Muscle of leg (tissue), 11 donors: ENCODE results near the gene OASL. TPM values are rescaled to one million over a fixed set of nuclear protein-coding genes. Genes with fewer than 3 reads are reported as not detected.

Source experiments
- DNase-seq: peaks from one replicate; pipeline ENCODE4 v3.0.0; 2013
- H3K27ac ChIP-seq: one replicate; pipeline ENCODE4 v1.5.1; 2013; ENCODE audit warnings: mild to moderate bottlenecking, low read length, control low read depth
- H3K27me3 ChIP-seq: one replicate; pipeline ENCODE4 v1.6.1; 2013; ENCODE audit warnings: low read length; ENCODE audit not compliant: control insufficient read depth, insufficient read depth
- H3K36me3 ChIP-seq: one replicate; pipeline ENCODE4 v1.6.1; 2013; ENCODE audit warnings: low read length; ENCODE audit not compliant: control insufficient read depth, insufficient read depth
- H3K4me1 ChIP-seq: one replicate; pipeline ENCODE4 v1.6.1; 2013; ENCODE audit warnings: low read length; ENCODE audit not compliant: control insufficient read depth, insufficient read depth
- H3K4me3 ChIP-seq: one replicate; pipeline ENCODE4 v1.5.1; 2013; ENCODE audit warnings: low read length, control low read depth
- H3K9me3 ChIP-seq: replicated peaks from 2 replicates; pipeline ENCODE4 v1.6.1; 2013; ENCODE audit warnings: low read depth, low read length; ENCODE audit not compliant: control insufficient read depth
- WGBS: methylation state at CpG from one replicate; pipeline ENCODE4 v1.1.5; 2013; ENCODE audit warnings: missing lambda C conversion rate; ENCODE audit not compliant: insufficient coverage; 5-methylcytosine and 5-hydroxymethylcytosine counted together
- polyA plus RNA-seq, 8 donors: library from polyadenylated mRNA; unstranded; fragments of 120-200 nt; gene quantifications; one replicate each; pipeline versions ENCODE4 v1.2.1 to v1.2.3, GENCODE V29; 2013; ENCODE audit warnings: inconsistent platforms in 1 of 8, low replicate concordance in 1 of 8; ENCODE audit not compliant: insufficient read length in 8 of 8, insufficient read depth in 1 of 8
- total RNA-seq: library from RNA; stranded (reverse); fragments of 120-200 nt; gene quantifications from one replicate; pipeline ENCODE4 v1.2.4, GENCODE V29; 2013

The OASL gene
- total and polyA plus RNA-seq, 9 donors: 0.04 to 0.17 (median 0.09) TPM; not detected in 2

GRCh38 chr12:121030576-121031212, 8.4 kb downstream of the OASL start:
- H3K36me3 ChIP-seq: no peaks in the 10 kb centered on the region
- H3K4me1 ChIP-seq: no peaks in the 10 kb centered on the region
- H3K27ac ChIP-seq: no peak overlapping the region
- WGBS: 52% methylated on average over 4 of the region's 10 CpGs
- H3K27me3 ChIP-seq: no peaks in the 10 kb centered on the region
- H3K4me3 ChIP-seq: no peak overlapping the region
- DNase-seq: no peak
- no peaks in the 10 kb centered on the region for H3K9me3 ChIP-seq

- no peaks in the 10 kb centered on the region for H3K36me3 ChIP-seq
- no peak overlapping the region for H3K4me3 ChIP-seq
- WGBS: 83% methylated on average over 1 of the region's 10 CpGs
- no peaks in the 10 kb centered on the region for H3K27me3 ChIP-seq
- H3K9me3 ChIP-seq: no peaks in the 10 kb centered on the region
- no peaks in the 10 kb centered on the region for H3K4me1 ChIP-seq
- DNase-seq: no peak
- no peak overlapping the region for H3K27ac ChIP-seq
These were observed 12.6 kb downstream of the OASL start for GRCh38 chr12:121026274-121027045.

GRCh38 chr12:121025442-121026226, 13.4 kb downstream of the OASL start:
- H3K4me1 ChIP-seq: no peaks in the 10 kb centered on the region
- DNase-seq: no peak
- WGBS: 91% methylated on average over 4 of the region's 11 CpGs
- no peak overlapping the region for H3K4me3 ChIP-seq
- H3K27ac ChIP-seq: no peak overlapping the region
- H3K9me3 ChIP-seq: no peaks in the 10 kb centered on the region
- H3K36me3 ChIP-seq: no peaks in the 10 kb centered on the region
- H3K27me3 ChIP-seq: no peaks in the 10 kb centered on the region

- no peaks in the 10 kb centered on the region for H3K36me3 ChIP-seq
- no peaks in the 10 kb centered on the region for H3K27me3 ChIP-seq
- no peak for DNase-seq
- H3K4me3 ChIP-seq: no peak overlapping the region
- no peaks in the 10 kb centered on the region for H3K4me1 ChIP-seq
- H3K27ac ChIP-seq: no peak overlapping the region
- WGBS: 61% methylated on average over 6 of the region's 8 CpGs
- no peaks in the 10 kb centered on the region for H3K9me3 ChIP-seq
These were observed 15.2 kb downstream of the OASL start for GRCh38 chr12:121023799-121024198.

- Histone ChIP-seq H3K4me1 (no peaks in the 10 kb centered on the region), H3K4me3 (no peak overlapping the region), H3K36me3 (no peaks in the 10 kb centered on the region), H3K27ac (no peak overlapping the region), H3K9me3 (no peaks in the 10 kb centered on the region), H3K27me3 (no peaks in the 10 kb centered on the region)
- whole genome bisulfite sequencing: 100% methylated on average over 1 of the region's 2 CpGs
- no peak for DNase-seq
These were observed 16.3 kb downstream of the OASL start for GRCh38 chr12:121022713-121023112.

GRCh38 chr12:121021754-121022153, 17.3 kb downstream of the OASL start:
- Histone ChIP-seq H3K27ac (no peak overlapping the region), H3K4me3 (no peak overlapping the region), H3K36me3 (no peaks in the 10 kb centered on the region), H3K27me3 (no peaks in the 10 kb centered on the region), H3K4me1 (no peaks in the 10 kb centered on the region), H3K9me3 (no peaks in the 10 kb centered on the region)
- DNase-seq: no peak
- 88% methylated on average over 1 of the region's 6 CpGs for WGBS

- Histone ChIP-seq H3K27me3 (no peaks in the 10 kb centered on the region), H3K9me3 (no peaks in the 10 kb centered on the region), H3K4me3 (no peak overlapping the region), H3K27ac (no peak overlapping the region), H3K4me1 (peaks cover 3% of the 10 kb centered on the region), H3K36me3 (no peaks in the 10 kb centered on the region)
- no peak for DNase-seq
- no CpG with 5 or more reads among the region's 2 CpGs for WGBS
These were observed 20.0 kb downstream of the OASL start for GRCh38 chr12:121018860-121019617.

GRCh38 chr12:121017966-121018491, 21.0 kb downstream of the OASL start:
- WGBS: 82% methylated on average over 5 of the region's 15 CpGs
- Histone ChIP-seq H3K27ac (no peak overlapping the region), H3K36me3 (peaks cover 1% of the 10 kb centered on the region), H3K9me3 (no peaks in the 10 kb centered on the region), H3K4me3 (no peak overlapping the region), H3K27me3 (no peaks in the 10 kb centered on the region), H3K4me1 (peaks cover 3% of the 10 kb centered on the region)
- DNase-seq: no peak

- Histone ChIP-seq H3K9me3 (no peaks in the 10 kb centered on the region), H3K27me3 (no peaks in the 10 kb centered on the region), H3K36me3 (peaks cover 9% of the 10 kb centered on the region), H3K4me1 (peaks cover 3% of the 10 kb centered on the region), H3K4me3 (peak within 1 kb of the TSS; percentile 85), H3K27ac (peak within 1 kb of the TSS; percentile 81)
- 2% methylated on average over 22 of the region's 34 CpGs for WGBS
- DNase-seq: peak; percentile 96
These were observed 22.9 kb downstream of the OASL start, which contains the start of gene C12orf43 for GRCh38 chr12:121015825-121016766. Gene C12orf43, minus strand, starts transcription at chr12:121016487. Its CDS starts 13 bp downstream, at chr12:121016474.
